GM21619 (cell line): ENCODE data around the gene DHX40.
"Not testable (repeated sequence)": the region's sequence is repeated elsewhere in the genome, so short reads cannot be mapped to it uniquely, and the experiment has no call there.

ENCODE experiments used
- ATAC-seq: cut with Tn5 transposase; IDR thresholded peaks from one replicate; pipeline ENCODE4 v1.9.1; 2021; ENCODE audit not compliant: unreplicated experiment

Gene DHX40, protein sequence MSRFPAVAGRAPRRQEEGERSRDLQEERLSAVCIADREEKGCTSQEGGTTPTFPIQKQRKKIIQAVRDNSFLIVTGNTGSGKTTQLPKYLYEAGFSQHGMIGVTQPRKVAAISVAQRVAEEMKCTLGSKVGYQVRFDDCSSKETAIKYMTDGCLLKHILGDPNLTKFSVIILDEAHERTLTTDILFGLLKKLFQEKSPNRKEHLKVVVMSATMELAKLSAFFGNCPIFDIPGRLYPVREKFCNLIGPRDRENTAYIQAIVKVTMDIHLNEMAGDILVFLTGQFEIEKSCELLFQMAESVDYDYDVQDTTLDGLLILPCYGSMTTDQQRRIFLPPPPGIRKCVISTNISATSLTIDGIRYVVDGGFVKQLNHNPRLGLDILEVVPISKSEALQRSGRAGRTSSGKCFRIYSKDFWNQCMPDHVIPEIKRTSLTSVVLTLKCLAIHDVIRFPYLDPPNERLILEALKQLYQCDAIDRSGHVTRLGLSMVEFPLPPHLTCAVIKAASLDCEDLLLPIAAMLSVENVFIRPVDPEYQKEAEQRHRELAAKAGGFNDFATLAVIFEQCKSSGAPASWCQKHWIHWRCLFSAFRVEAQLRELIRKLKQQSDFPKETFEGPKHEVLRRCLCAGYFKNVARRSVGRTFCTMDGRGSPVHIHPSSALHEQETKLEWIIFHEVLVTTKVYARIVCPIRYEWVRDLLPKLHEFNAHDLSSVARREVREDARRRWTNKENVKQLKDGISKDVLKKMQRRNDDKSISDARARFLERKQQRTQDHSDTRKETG

DNA sequence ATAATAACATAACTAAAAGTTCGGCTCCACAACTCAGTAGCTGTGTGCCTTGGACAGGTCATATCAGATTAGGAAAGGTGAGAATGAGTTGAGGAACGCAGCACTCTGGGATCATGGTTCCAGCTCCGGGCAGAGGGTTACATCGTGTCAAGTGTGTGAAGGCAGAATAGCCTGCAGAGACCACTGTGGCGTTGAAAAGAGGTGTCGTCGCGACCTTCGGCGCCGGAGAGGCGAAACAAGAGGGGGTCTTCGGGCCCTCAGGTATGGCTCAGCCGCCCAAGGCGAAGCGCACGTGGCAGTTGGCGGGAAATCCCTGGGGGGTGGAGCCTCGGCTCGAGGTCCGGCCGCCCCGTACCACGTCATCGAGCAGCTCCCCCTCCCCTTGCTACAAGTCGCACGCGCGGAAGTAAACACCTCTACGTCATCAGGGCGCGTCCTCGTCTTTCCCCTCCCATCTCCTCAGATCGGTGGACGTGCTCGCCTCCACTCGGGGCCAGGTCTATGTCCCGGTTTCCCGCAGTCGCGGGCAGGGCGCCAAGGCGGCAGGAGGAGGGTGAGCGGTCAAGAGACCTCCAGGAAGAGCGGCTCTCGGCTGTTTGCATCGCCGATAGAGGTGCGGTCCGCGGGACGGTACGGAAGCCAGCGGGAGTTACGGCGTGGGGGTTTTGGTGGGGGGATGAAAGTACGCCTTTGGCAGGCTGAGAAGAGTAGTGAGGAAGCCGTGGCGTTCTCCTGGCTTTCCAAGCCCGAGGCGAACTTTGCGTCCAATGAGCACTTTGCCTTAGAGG, at the start of gene DHX40:
Gene DHX40 (plus strand): TSS at position 440 of the 788 bp plus-strand sequence. CDS start 62 bp downstream, at position 502.
- peak; percentile 79 for ATAC-seq

DNA sequence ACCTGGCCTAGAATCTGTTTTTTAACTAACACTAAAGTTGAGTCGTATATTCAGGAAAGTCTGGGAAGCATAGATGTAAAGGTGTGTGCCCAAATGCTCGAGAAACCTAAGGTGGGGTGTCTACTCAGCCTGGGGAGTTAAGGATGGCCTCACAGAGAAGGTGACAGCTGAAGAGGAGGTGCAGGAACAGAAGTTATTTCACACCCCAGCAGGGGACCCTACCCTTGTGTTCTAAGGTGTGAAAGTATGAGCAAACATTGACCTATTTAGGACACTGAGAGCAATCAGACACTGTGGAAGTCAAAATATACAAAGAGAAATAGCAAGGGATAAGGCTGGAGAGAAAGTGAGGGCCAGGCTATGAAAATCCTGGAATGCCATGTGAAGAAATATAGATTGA, 49.0 kb upstream of the DHX40 start:
- ATAC-seq = no peak

DNA sequence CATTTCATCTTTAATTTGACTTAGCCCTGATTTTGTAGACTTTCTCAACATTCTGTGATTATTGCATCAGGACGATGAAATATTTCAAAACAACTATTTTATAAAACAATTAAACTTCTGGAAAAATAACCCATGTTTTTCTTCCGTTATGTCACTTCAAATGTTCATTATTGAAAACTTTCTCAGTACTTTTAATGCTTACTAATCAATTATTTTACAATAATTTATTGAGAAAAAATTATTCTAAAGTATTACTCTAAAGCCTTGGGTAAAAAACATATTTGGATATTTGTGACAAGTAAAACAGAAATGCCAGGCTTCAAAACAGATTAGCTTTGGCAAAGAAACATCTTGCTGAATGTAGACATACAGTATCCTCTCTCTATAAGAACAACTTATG, 46.3 kb upstream of the DHX40 start:
- no peak for ATAC-seq

DNA sequence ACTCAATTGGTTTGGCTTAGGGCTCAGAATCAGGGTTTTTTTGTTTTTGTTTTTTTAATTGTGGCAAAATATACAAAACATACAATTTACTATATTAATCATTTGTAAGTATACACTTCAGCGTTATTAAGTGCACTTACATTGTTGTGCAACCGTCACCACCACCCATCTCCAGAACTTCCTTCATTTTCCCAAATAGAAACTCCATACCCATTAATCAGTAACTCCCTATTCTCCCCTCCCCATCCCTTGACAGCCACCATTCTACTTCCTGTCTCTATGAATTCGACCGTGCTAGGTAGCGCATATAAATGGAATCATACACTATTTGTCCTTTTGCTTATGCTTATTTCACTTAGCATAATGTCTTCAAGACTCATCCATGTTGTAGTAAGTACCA, 45.2 kb upstream of the DHX40 start:
- ATAC-seq = no peak

DNA sequence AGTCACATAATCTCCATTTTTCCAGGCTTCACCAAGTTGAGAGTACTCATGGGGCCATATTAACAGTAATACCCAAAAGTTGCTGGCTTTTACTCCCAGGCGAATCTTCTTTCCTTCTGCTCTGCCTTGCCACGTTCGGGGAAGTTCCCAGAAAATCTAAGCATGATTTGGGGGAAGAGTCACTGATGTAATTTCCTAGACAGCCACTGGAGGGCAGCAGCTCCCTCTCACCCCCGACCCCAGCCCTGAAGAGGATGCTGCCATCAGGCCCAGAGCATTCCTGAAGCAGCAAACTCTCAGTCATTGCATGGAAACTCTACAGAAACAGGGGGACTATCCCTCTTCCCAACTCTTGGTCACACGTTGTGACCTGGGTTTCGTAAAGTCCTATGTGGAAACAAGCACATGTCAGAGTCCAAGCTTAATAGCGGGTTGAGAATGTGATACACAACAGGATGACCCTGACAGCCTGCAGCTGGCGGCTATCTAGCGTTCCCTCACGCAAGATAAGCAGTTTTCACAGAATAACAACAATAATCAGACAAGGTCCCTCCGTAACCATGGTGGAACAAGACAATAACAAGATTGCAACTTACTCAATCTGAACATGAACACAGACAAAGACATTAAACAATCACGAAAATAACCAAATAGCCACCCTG, 43.8 kb upstream of the DHX40 start:
- ATAC-seq = no peak

DNA sequence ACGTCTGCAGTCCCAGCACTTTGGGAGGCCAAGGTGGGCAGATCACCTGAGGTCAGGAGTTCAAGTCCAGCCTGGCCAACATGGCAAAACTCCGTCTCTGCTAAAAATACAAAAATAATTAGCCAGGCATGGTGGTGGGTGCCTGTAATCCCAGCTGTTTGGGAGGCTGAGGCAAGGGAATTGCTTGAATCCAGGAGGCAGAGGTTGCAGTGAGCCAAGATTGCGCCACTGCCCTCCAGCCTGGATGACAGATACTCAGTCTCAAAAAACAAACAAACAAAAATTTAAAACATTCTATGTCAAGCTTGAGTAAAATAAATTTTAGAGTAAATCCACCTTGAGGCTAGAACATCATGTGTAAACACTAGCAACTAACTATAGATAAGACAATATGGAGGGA, 40.5 kb upstream of the DHX40 start:
- ATAC-seq = not testable (repeated sequence)

DNA sequence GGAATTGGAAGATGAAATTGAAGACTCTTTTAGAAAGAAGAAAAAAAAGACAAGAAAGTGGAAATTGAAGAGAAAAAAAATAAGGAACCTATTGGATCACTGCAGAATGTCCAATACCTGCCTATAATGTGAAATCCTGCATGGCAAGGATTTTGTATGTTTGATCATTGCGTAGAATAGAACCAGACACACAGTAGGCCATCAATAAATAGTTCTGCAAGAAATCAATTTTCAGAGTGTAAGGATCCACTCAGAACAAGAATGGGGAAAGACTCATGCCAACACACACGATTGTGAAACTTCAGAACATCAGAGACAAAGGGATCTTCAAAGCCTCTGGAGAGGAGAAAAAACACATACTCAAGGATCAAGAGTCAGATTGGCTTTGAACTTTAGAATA, 39.7 kb upstream of the DHX40 start:
- ATAC-seq = no peak

DNA sequence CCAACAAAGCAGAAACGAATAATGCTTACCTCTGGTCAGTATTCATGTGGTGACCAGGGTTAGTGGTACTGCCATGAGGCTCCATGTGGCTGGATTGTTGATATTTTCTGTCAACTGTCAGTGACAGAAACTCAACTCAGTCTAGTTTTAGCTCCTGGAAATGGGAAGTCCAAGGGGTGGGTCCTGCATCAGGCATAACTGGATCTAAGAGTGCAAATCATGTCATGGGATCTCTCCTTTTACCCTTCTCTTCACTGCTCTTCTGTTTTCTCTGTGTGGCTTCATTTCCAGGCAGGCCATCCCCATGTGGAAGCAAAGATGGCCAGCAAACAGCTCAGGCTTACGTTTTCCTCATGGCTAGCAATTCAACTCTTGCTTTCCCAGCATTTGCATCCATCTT, 39.0 kb upstream of the DHX40 start:
- no peak for ATAC-seq

DNA sequence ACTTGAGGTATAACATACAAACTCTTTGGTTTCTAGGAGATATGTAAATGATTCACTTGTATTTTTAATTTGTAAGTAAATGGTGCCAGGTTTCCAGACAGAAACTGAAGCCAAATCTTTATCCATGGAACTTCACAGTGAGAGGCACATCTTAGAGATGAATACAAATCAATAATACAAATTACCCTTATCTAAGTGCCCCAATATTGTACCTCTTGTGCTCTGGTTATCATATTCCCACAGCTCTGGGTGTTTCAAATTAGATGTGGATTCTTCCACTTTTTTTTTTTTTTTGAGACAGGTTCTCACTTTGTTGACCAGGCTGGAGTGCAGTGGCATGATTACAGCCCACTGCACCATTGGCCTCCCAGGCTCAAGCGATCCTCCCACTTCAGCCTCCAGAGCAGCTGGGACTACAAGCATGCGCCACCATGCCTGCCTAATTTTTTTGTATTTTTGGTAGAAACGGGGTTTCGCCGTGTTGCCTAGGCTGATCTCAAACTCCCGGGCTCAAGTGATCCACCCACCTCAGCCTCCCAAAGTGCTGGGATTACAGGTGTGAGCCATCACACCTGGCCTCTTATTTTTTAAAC, 38.0 kb upstream of the DHX40 start:
- no peak for ATAC-seq

DNA sequence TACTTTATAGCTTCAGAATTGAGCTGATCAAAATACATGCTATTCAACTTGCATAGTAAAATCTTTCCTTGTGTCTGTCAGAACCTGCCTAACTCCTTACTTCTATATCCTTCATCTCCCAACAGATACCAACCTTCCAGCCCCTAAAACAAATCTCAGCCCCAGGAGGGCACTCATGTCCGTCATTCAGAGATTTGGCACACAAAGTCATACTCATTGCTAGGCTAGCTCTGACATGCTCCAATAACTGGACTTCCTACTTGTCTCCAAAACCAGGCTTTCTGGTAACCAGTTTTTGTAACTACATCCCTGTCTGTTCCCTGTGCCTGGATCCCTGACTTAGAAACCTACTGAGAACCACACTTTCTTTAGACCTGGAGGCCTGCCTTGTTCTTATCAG, 37.5 kb upstream of the DHX40 start:
- no peak for ATAC-seq

DNA sequence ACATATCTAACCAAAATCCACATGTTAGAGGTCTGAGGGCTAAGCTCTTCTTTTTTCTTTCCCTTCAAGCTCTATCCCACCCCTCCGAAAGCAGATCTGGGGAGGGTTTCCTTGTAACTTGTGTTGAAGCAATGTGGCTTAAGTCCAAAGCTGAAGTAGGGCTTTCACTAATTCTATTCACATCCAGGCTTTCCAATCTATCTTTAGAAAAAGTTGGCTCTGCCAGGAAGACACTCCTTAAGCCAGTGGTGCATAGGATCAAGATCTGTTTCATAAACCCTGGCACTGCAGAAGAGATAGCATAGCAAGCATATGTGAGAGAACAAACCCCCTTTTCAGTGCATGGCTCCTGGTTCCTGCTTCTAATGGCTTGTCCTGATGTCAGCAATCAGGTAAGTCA, 34.9 kb upstream of the DHX40 start:
- no peak for ATAC-seq

DNA sequence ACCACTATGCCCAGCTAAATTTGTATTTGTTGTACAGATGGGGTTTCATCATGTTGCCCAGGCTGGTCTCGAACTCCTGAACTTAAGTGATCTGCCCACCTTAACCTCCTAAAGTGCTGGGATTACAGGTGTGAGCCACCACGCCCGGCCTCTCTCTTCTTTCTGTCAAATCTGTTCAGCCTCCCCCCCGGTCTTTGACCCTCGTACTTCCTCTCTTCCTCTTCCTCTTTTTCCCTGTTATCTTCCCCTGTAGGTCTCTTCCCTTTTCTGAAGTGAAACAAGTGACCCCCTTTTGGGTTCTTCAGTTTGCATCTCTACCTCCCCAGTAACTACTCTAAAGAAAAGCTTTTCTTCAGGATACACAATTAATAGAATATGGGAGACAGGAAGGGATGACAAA, 31.7 kb upstream of the DHX40 start:
- no peak for ATAC-seq

DNA sequence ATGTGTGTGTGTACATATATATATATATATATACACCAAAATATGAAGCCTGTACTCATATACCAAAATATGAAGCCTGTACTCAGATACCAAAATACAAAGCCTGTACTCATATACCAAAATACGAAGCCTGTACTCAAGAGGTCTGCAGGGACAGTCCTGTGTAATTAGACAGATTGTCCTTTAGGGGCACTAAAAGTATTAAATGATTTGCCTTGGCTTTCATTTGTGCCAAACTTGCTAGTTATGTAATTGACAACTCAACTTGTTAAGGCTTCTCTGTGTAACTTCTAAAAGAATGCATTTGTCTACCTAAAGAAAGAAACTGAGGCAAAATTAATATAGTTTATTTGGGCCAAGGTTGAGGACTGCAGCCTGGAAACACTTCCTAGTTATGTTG, 30.8 kb upstream of the DHX40 start:
- ATAC-seq = no peak

DNA sequence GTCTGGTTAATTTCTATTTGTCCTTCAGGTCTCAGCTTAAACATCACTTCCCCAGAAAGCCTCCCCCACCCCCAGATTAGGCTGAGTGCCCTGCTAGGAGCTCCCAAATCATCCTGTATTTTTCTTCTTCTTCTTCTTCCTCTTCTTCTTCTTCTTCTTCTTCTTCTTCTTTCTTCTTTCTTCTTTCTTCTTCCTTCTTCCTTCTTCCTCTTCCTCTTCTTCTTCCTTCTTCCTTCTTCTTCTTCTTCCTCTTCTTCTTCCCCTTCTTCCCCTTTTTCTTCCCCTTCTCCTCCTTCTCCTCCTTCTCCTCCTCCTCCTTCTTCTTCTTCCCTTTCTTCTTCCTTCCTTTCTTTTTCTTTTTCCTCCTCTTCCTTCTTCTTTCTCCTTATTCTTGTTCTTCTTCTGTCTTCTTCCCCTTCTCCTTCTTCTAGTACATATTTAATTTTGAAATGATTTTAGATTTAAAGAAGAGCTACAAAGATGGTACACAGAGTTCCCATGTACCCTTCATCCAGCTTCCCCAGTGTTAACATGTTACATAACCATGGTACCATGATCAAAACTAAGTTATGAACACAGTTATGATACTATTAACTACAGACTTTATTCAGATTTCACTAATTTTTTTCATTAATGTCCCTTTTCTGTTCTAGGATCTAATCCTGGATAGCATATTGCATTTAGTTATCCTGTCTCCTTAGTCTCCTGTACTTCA, 27.1 kb upstream of the DHX40 start:
- ATAC-seq = no peak

DNA sequence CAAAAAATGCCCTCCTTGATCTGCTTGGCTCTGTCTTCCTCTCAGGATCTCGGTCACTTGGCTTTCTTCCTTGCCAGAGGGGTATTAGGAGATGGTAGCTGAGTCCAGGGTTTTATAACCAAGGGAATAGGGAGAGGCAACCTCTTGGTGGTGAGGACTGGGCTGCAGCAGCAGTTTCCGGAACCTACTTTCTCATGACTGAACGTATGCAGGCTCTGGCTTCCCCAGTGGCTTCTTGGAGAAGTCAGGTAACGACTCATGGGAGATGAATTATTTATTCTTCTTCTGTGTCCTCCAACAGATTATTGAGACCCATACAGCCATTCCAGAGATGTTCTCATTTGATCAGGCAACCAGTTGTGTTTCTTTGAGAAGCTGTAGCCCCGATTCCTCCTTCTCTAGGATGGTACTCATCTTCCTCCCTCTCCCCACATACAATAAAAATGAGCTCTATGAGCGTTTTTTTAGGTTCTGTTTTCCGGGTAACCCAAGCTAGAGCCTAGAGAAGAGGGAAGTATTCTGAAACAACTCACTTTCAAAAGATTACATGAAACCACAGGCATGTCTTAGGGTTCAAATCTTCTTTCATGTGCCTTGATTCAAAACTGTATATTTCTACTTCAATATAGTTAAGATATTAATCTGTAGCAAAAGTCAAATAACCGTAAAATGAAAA, 22.3 kb upstream of the DHX40 start:
- ATAC-seq = no peak

DNA sequence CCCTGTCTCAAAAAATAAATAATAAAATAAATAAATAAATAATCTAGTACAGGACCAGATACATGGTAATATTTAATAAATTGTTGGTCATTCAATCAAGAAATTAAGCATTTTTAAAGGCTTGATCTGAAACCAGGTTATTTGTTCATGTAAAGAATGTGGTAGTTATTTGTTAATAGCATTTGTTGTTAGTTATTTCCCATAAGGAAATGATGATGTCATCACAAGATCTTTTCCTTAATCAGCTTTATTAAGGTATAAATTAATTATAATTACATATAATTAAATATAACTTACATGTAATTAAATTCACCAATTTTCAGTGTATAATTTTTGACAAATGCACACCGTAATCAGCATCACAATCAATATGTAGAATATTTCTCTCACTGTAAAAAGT, 19.5 kb upstream of the DHX40 start:
- ATAC-seq = no peak

DNA sequence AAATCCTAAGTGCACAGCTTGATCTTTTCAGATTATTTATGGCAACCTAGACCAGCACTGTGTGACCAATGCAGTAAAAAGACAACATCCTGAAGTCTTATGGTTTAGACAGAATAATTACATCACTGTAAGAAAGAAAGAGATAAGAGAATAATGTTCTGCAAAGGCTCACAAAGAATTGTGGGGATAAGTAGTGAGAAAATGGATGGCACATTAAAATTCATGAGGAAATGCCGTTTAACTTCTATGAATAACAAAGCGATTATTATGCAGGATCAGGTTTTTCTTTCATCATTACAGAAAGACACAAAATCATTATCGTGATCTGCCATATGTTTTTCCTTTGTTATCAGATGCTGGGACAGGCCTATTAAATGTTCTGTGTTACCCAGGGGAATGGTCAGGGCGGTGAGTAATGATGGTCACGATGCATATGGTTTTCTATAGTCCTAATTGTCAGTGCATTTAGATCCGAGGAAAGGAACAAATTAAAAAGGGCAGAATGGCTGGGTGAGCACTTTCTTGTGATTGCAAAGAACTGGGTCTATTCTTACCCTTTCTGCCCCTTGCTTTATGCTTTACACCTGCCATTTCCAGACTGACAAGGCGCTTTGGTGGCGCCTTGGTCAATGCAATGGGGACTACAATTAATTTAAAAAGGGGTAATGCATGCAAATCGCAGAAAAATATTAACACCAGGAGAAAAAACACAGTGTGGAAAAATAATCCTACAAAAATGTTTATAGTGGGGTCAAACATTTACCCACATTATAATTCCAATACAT, 18.1 kb upstream of the DHX40 start:
- ATAC-seq = no peak

DNA sequence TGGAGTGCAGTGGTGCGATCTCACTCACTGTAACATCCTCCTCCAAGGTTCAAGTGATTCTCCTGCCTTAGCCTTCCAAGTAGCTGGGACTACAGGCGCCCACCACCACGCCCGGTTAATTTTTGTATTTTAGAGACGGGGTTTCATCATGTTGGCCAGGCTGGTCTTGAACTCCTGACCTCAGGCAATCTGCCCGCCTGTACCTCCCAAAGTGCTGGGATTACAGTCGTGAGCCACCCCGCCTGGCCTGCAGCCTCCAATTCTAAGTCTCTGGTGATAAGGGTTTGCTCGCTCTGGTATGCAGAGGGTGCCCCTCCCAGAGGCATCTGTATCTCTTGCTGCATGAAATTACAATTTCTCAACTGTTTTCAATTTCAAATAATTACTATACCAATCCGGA, 16.4 kb upstream of the DHX40 start:
- ATAC-seq = not testable (repeated sequence)

DNA sequence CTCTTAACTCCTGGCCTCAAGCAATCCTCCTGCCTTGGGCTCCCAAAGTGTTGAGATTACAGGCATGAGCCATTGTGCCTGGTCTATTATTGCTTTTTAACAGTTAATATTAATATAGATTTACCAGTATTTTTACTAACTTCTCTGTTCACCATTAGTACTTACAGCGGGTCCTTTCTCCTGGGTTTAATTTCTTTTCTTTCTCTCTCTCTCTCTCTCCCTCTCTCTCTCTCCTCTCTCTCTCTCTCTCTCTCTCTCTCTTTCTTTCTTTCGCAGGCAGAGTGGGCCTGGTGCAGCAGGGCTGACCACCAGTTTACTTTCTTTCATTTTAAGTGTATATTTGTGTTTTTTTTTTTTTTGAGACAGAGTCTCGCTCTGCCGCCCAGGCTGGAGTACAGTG, 14.7 kb upstream of the DHX40 start:
- no peak for ATAC-seq
